CD4-positive, alpha-beta T cell treated with Interleukin-12 subunit alpha and Interleukin-12 subunit beta, for 1 hour (primary cell): ENCODE data around the gene EPHA1.

Experiments
- DNase-seq: peaks from one replicate; pipeline ENCODE4 v3.0.0-alpha.2; 2020

The EPHA1 gene

GRCh38 chr7:143388051-143388450, 20.6 kb downstream of the EPHA1 start:
- no peak for DNase-seq

GRCh38 chr7:143387156-143387975, 21.3 kb downstream of the EPHA1 start:
- DNase-seq, result no peak

- DNase-seq, result peak; percentile 63
Observed at GRCh38 chr7:143385891-143386781, 22.5 kb downstream of the EPHA1 start.

- no peak for DNase-seq
Observed at GRCh38 chr7:143384661-143385631, 23.7 kb downstream of the EPHA1 start.

- DNase-seq, result no peak
Observed at GRCh38 chr7:143384148-143384547, 24.5 kb downstream of the EPHA1 start.

- no peak for DNase-seq
Observed at GRCh38 chr7:143383642-143383957, 25.1 kb downstream of the EPHA1 start.

- no peak for DNase-seq
Observed at GRCh38 chr7:143382791-143383641, 25.6 kb downstream of the EPHA1 start.

- DNase-seq, result no peak
Observed at GRCh38 chr7:143382126-143382790, 26.4 kb downstream of the EPHA1 start.

- DNase-seq, result no peak
Observed at GRCh38 chr7:143381427-143382125, 27.1 kb downstream of the EPHA1 start.

GRCh38 chr7:143380646-143381426, 27.8 kb downstream of the EPHA1 start, which contains the start of gene ZYX:
ZYX (plus strand) TSS chr7:143381345; CDS start chr7:143381572, 227 bp downstream.
- DNase-seq, result peak; percentile 89

- DNase-seq, result peak; percentile 90
Observed at GRCh38 chr7:143380260-143380645, 28.4 kb downstream of the EPHA1 start.

GRCh38 chr7:143379611-143380259, 28.9 kb downstream of the EPHA1 start:
- peak; percentile 30 for DNase-seq

- DNase-seq, result no peak
Observed at GRCh38 chr7:143376396-143376795, 32.3 kb downstream of the EPHA1 start.

- peak; percentile 66 for DNase-seq
Observed at GRCh38 chr7:143375298-143376034, 33.2 kb downstream of the EPHA1 start.

GRCh38 chr7:143374561-143374960, 34.1 kb downstream of the EPHA1 start:
- no peak for DNase-seq

GRCh38 chr7:143373255-143373794, 35.3 kb downstream of the EPHA1 start:
- no peak for DNase-seq

- DNase-seq, result peak; percentile 56
Observed at GRCh38 chr7:143372070-143372469, 36.6 kb downstream of the EPHA1 start.
